ENCODE measurements around the gene HOXD10. TPM values are rescaled to one million over a fixed set of nuclear protein-coding genes. Genes with fewer than 3 reads are reported as not detected.

HOXD10 gene
- total and polyA plus RNA-seq, 9 of the 15 experiments (the other 6 are each of a cell fraction or from before 2014, with no cell fraction given) = not detected

- TF ChIP-seq MNT (conservative IDR thresholded peaks at IDR 0.05) (no peak), REST (IDR thresholded peaks at IDR 0.05; ENCODE audit: borderline replicate concordance) (peak; percentile 55; the same call in 1 of the 2 replicates), REST (CRISPR knock-in tag; IDR thresholded peaks at IDR 0.05; ENCODE audit: low read depth) (no peak), ZNF316 (IDR thresholded peaks at IDR 0.05) (no peak), ZNF3 (CRISPR knock-in tag; IDR thresholded peaks at IDR 0.05) (no peak), SAFB2 (IDR thresholded peaks at IDR 0.05; ENCODE audit: borderline replicate concordance, low read depth, low read length, severe bottlenecking) (no peak), SMC3 (conservative IDR thresholded peaks at IDR 0.05; ENCODE audit: insufficient read depth, low read depth, low read length) (peak; percentile 61), ZNF280A (IDR thresholded peaks at IDR 0.05; ENCODE audit: low read depth, partially characterized antibody) (no peak), MAFK (IDR thresholded peaks at IDR 0.05; ENCODE audit: low read length) (no peak), KDM2B (CRISPR knock-in tag; IDR thresholded peaks at IDR 0.05) (no peak)
- TF ChIP-seq, protein P1, sequence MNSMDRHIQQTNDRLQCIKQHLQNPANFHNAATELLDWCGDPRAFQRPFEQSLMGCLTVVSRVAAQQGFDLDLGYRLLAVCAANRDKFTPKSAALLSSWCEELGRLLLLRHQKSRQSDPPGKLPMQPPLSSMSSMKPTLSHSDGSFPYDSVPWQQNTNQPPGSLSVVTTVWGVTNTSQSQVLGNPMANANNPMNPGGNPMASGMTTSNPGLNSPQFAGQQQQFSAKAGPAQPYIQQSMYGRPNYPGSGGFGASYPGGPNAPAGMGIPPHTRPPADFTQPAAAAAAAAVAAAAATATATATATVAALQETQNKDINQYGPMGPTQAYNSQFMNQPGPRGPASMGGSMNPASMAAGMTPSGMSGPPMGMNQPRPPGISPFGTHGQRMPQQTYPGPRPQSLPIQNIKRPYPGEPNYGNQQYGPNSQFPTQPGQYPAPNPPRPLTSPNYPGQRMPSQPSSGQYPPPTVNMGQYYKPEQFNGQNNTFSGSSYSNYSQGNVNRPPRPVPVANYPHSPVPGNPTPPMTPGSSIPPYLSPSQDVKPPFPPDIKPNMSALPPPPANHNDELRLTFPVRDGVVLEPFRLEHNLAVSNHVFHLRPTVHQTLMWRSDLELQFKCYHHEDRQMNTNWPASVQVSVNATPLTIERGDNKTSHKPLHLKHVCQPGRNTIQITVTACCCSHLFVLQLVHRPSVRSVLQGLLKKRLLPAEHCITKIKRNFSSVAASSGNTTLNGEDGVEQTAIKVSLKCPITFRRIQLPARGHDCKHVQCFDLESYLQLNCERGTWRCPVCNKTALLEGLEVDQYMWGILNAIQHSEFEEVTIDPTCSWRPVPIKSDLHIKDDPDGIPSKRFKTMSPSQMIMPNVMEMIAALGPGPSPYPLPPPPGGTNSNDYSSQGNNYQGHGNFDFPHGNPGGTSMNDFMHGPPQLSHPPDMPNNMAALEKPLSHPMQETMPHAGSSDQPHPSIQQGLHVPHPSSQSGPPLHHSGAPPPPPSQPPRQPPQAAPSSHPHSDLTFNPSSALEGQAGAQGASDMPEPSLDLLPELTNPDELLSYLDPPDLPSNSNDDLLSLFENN (IDR thresholded peaks at IDR 0.05; ENCODE audit: low read depth in 2 of 2, low read length in 2 of 2) = no peak
These were observed 28.3 kb upstream of the HOXD10 start (continued) for GRCh38 chr2:176088048-176088936.
